ENCODE data around the gene CHST12. TPM values are rescaled to one million over a fixed set of nuclear protein-coding genes. Genes with fewer than 3 reads are reported as not detected.
A peak's percentile ranks its signal among the peaks of the same experiment; 100 is the strongest.

CHST12 gene
- total RNA-seq, 2 donors from 2014 or later, result 4.8 to 8.5 TPM

DNA sequence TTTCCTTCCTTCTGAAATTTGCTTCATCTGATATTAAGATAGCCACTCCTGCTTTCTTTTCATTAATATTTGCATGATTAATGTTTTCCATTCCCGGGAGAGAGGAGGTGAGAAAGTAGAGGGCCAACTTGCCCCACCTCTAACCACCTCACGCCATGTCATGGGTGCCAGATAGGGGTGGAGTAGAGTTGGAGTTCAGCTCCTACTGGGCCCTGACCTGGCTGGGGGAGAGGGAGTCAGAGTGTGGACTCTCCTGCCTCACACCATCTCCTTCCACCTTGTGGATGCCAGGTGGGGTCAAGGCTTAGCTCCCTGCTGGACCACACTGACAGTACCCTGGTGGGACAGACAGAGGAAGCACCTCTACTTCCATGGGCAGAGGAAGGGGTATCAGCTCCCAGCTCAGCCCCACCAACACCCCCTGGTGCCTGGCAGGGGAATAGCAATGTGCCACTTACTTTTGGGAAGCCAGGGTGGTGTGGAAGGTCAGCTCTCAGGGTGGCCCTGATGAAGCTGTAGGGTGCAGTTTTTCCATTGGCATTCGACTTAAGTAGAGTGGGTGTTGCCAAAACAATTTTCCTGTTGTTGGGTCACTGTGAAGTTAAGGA lies 28.0 kb downstream of the CHST12 start:
- H3K27me3 Mint-ChIP-seq, result no peaks in the 10 kb centered on the region
- H3K36me3 Mint-ChIP-seq (ENCODE audit: low read depth), result peaks cover 5% of the 10 kb centered on the region
- no peak overlapping the region for H3K4me3 Mint-ChIP-seq
- H3K4me1 Mint-ChIP-seq, result no peaks in the 10 kb centered on the region
- no peak overlapping the region for H3K27ac Mint-ChIP-seq
- peak; percentile 79 for ATAC-seq (replicated peaks)
- H3K9me3 Mint-ChIP-seq, result no peaks in the 10 kb centered on the region

DNA sequence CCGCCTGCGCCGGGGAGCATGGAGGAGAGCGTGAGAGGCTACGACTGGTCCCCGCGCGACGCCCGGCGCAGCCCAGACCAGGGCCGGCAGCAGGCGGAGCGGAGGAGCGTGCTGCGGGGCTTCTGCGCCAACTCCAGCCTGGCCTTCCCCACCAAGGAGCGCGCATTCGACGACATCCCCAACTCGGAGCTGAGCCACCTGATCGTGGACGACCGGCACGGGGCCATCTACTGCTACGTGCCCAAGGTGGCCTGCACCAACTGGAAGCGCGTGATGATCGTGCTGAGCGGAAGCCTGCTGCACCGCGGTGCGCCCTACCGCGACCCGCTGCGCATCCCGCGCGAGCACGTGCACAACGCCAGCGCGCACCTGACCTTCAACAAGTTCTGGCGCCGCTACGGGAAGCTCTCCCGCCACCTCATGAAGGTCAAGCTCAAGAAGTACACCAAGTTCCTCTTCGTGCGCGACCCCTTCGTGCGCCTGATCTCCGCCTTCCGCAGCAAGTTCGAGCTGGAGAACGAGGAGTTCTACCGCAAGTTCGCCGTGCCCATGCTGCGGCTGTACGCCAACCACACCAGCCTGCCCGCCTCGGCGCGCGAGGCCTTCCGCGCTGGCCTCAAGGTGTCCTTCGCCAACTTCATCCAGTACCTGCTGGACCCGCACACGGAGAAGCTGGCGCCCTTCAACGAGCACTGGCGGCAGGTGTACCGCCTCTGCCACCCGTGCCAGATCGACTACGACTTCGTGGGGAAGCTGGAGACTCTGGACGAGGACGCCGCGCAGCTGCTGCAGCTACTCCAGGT lies 29.7 kb downstream of the CHST12 start:
- no peaks in the 10 kb centered on the region for H3K9me3 Mint-ChIP-seq
- no peak overlapping the region for H3K4me3 Mint-ChIP-seq
- no peak overlapping the region for H3K27ac Mint-ChIP-seq
- peaks cover 5% of the 10 kb centered on the region for H3K36me3 Mint-ChIP-seq (ENCODE audit: low read depth)
- no peaks in the 10 kb centered on the region for H3K27me3 Mint-ChIP-seq
- no peak for ATAC-seq (replicated peaks)
- no peaks in the 10 kb centered on the region for H3K4me1 Mint-ChIP-seq

GRCh38 chr7:2433713-2434550 lies 30.5 kb downstream of the CHST12 start:
- H3K9me3 Mint-ChIP-seq, result no peaks in the 10 kb centered on the region
- no peak overlapping the region for H3K27ac Mint-ChIP-seq
- H3K36me3 Mint-ChIP-seq (ENCODE audit: low read depth), result peaks cover 5% of the 10 kb centered on the region
- no peaks in the 10 kb centered on the region for H3K27me3 Mint-ChIP-seq
- H3K4me1 Mint-ChIP-seq, result no peaks in the 10 kb centered on the region
- ATAC-seq (replicated peaks), result no peak
- no peak overlapping the region for H3K4me3 Mint-ChIP-seq

DNA sequence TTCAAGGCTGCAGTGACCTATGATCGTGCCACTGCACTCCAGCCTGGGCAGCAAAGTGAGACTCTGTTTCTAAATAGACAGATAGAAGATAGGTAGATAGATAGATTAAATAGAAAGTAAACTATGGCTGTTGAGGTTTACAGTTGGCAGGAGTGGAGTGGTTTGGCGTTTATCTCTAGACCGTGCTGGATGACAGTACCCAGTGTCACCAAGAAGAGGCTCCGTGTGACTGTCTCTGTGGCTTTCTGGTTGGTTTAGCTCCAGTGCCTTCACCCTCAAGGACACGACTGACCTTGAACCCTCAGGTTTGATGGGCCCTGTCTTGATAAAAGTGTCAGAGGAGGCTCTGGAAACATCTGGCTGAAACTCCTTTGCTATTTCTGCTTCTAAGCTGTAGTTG lies 31.7 kb downstream of the CHST12 start:
- H3K27me3 Mint-ChIP-seq, result no peaks in the 10 kb centered on the region
- no peaks in the 10 kb centered on the region for H3K9me3 Mint-ChIP-seq
- H3K36me3 Mint-ChIP-seq (ENCODE audit: low read depth), result peaks cover 5% of the 10 kb centered on the region
- ATAC-seq (replicated peaks), result no peak
- no peaks in the 10 kb centered on the region for H3K4me1 Mint-ChIP-seq
- no peak overlapping the region for H3K4me3 Mint-ChIP-seq
- H3K27ac Mint-ChIP-seq, result peak overlapping the region; percentile 46

DNA sequence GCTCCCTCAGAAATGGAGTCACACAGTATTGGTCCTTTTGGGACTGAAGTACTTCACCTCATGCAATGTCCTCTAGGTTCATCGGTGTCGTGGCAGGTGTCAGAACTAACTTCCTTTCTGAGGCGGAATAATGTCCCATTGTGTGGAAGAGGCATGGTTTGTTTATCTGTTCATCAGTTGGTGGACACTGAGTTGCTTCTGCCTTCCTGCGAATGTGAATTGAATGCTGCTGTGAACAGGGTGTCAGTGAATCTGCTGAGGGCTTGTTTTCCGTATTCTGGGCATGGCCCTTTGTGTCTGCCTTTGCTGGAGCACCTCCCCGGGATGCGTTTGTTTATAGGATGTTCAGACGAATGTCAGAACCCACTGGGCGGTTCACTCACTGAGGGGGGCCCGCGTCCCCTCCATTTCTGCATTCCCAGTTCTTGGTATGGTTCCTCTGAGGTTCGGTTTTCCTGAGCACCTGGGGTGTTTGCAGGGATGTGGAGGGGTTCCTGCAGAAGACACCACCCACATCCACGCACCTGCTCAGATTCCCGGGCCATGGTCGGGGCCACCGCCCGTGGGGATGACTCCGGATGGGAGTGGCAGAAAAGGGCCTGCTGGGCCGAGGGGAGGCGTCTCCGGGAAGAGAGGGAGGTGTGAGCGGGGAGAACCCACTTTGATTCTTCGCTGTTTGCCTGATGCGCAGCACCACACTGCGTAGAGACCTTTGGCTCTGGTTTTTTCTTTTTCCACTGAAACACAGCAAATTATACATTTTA lies 33.1 kb downstream of the CHST12 start:
- no peak for ATAC-seq (replicated peaks)
- Mint-ChIP-seq H3K4me3 (no peak overlapping the region), H3K36me3 (ENCODE audit: low read depth) (peaks cover 5% of the 10 kb centered on the region), H3K4me1 (no peaks in the 10 kb centered on the region), H3K27ac (peak overlapping the region; percentile 46), H3K27me3 (no peaks in the 10 kb centered on the region), H3K9me3 (no peaks in the 10 kb centered on the region)

GRCh38 chr7:2437136-2437535 lies 33.7 kb downstream of the CHST12 start:
- Mint-ChIP-seq H3K27me3 (no peaks in the 10 kb centered on the region), H3K27ac (no peak overlapping the region), H3K9me3 (no peaks in the 10 kb centered on the region), H3K36me3 (ENCODE audit: low read depth) (peaks cover 5% of the 10 kb centered on the region), H3K4me1 (no peaks in the 10 kb centered on the region), H3K4me3 (no peak overlapping the region)
- ATAC-seq (replicated peaks), result no peak

GRCh38 chr7:2437537-2438148 lies 34.2 kb downstream of the CHST12 start:
- no peak for ATAC-seq (replicated peaks)
- Mint-ChIP-seq H3K36me3 (ENCODE audit: low read depth) (peaks cover 5% of the 10 kb centered on the region), H3K27ac (no peak overlapping the region), H3K27me3 (no peaks in the 10 kb centered on the region), H3K4me1 (no peaks in the 10 kb centered on the region), H3K4me3 (no peak overlapping the region), H3K9me3 (no peaks in the 10 kb centered on the region)

GRCh38 chr7:2438186-2438585 lies 34.8 kb downstream of the CHST12 start:
- Mint-ChIP-seq H3K36me3 (ENCODE audit: low read depth) (peaks cover 5% of the 10 kb centered on the region), H3K4me3 (no peak overlapping the region)

GRCh38 chr7:2438775-2439174 lies 35.4 kb downstream of the CHST12 start:
- Mint-ChIP-seq H3K4me3 (no peak overlapping the region), H3K27me3 (no peaks in the 10 kb centered on the region), H3K27ac (no peak overlapping the region), H3K4me1 (no peaks in the 10 kb centered on the region), H3K9me3 (no peaks in the 10 kb centered on the region), H3K36me3 (ENCODE audit: low read depth) (peaks cover 5% of the 10 kb centered on the region)
- no peak for ATAC-seq (replicated peaks)

More at GRCh38 chr7:2438186-2438585, 34.8 kb downstream of the CHST12 start:
- no peak for ATAC-seq (replicated peaks)
- H3K27me3 Mint-ChIP-seq, result no peaks in the 10 kb centered on the region
- H3K4me1 Mint-ChIP-seq, result no peaks in the 10 kb centered on the region
- H3K9me3 Mint-ChIP-seq, result no peaks in the 10 kb centered on the region
- H3K27ac Mint-ChIP-seq, result no peak overlapping the region

GRCh38 chr7:2440608-2441245 lies 37.3 kb downstream of the CHST12 start:
- no peaks in the 10 kb centered on the region for H3K27me3 Mint-ChIP-seq
- no peak overlapping the region for H3K27ac Mint-ChIP-seq
- no peak overlapping the region for H3K4me3 Mint-ChIP-seq
- no peaks in the 10 kb centered on the region for H3K9me3 Mint-ChIP-seq
- no peaks in the 10 kb centered on the region for H3K4me1 Mint-ChIP-seq
- no peak for ATAC-seq (replicated peaks)
- H3K36me3 Mint-ChIP-seq (ENCODE audit: low read depth), result peaks cover 4% of the 10 kb centered on the region

GRCh38 chr7:2441430-2442058 lies 38.1 kb downstream of the CHST12 start:
- H3K4me3 Mint-ChIP-seq, result no peak overlapping the region
- H3K4me1 Mint-ChIP-seq, result no peaks in the 10 kb centered on the region
- ATAC-seq (replicated peaks), result no peak
- no peaks in the 10 kb centered on the region for H3K27me3 Mint-ChIP-seq
- no peak overlapping the region for H3K27ac Mint-ChIP-seq
- H3K9me3 Mint-ChIP-seq, result no peaks in the 10 kb centered on the region
- no peaks in the 10 kb centered on the region for H3K36me3 Mint-ChIP-seq (ENCODE audit: low read depth)

- ATAC-seq (replicated peaks), result no peak
- H3K27ac Mint-ChIP-seq, result no peak overlapping the region
- no peaks in the 10 kb centered on the region for H3K36me3 Mint-ChIP-seq (ENCODE audit: low read depth)
- H3K9me3 Mint-ChIP-seq, result no peaks in the 10 kb centered on the region
- no peaks in the 10 kb centered on the region for H3K4me1 Mint-ChIP-seq
- H3K27me3 Mint-ChIP-seq, result no peaks in the 10 kb centered on the region
- H3K4me3 Mint-ChIP-seq, result no peak overlapping the region
These were observed 40.1 kb downstream of the CHST12 start for GRCh38 chr7:2443491-2443890.

DNA sequence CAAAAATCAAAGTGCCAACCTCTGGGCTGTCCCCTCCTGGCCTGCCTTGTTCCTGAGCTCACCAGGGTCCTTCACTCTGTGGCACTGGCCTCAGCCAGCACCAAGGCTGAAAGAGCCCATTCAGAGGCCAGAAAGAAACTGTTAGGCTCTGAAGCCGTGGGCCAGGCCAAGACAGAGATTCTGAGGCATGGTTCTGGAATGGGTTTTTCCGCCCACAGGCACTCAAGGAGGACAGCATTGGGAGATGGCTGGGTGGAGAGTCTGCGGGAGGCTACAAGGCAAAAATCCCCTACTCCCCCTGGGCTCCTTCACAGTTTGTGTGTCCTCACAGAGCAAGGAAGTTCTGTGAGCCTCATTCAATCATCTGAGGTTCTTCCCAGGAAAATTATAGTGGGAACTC lies 41.1 kb downstream of the CHST12 start:
- Mint-ChIP-seq H3K4me1 (no peaks in the 10 kb centered on the region), H3K4me3 (no peak overlapping the region), H3K27me3 (no peaks in the 10 kb centered on the region), H3K27ac (no peak overlapping the region), H3K36me3 (ENCODE audit: low read depth) (no peaks in the 10 kb centered on the region), H3K9me3 (no peaks in the 10 kb centered on the region)
- ATAC-seq (replicated peaks), result no peak

Data from activated T-helper 17 cell treated with anti-CD3 and anti-CD28 coated beads, Interleukin-2, amount 50 U/mL, for 72 hours (primary cell).